Breast epithelium (tissue), 3 donors: ENCODE results near the gene SWSAP1.

ENCODE experiments used
- CTCF ChIP-seq, 3 donors: fragments of 450-650 bp; IDR thresholded peaks; one replicate each; pipeline ENCODE4 v1.5.1; 2016 to 2017; ENCODE audit warnings: antibody characterized with exemption in 3 of 3, mild to moderate bottlenecking in 3 of 3, moderate library complexity in 3 of 3
- POLR2A ChIP-seq: fragments of 450-650 bp; IDR thresholded peaks from one replicate; pipeline ENCODE4 v1.6.1; 2016; ENCODE audit warnings: antibody characterized with exemption, mild to moderate bottlenecking, moderate library complexity

- no peak for TF ChIP-seq CTCF (IDR thresholded peaks at IDR 0.05)
- no peak for TF ChIP-seq POLR2A
Observed at GRCh38 chr19:11423791-11424181, 49.3 kb downstream of the SWSAP1 start.
